Mesenchymal stem cell (in vitro differentiated cells and primary cell): ENCODE measurements around the gene WBP2.

ENCODE experiments used
- DNase-seq: peaks from one replicate; pipeline ENCODE4 v3.0.0-alpha.2; 2013
- H2AFZ ChIP-seq: one replicate; pipeline ENCODE4 v1.6.1; 2013; ENCODE audit warnings: low read depth, mild to moderate bottlenecking, control low read depth, inconsistent platforms, low read length, moderate library complexity
- H2AK5ac ChIP-seq: 2 replicates; pipeline ENCODE4 v1.6.1; 2013; ENCODE audit warnings: low read length, moderate library complexity, mild to moderate bottlenecking, inconsistent platforms; ENCODE audit not compliant: severe bottlenecking
- H2BK120ac ChIP-seq: one replicate; pipeline ENCODE4 v1.6.1; 2013; ENCODE audit warnings: low read depth, mild to moderate bottlenecking, inconsistent platforms, low read length, moderate library complexity
- H2BK12ac ChIP-seq, 2 experiments: one replicate each; pipeline ENCODE4 v1.6.1; 2013; ENCODE audit warnings: inconsistent platforms in 2 of 2, low read length in 2 of 2, mild to moderate bottlenecking in 2 of 2, moderate library complexity in 2 of 2, control low read depth in 1 of 2
- H2BK15ac ChIP-seq: one replicate; pipeline ENCODE4 v1.6.1; 2013; ENCODE audit warnings: mild to moderate bottlenecking, low read depth, inconsistent platforms; ENCODE audit not compliant: poor library complexity, severe bottlenecking
- H2BK5ac ChIP-seq: 2 replicates; pipeline ENCODE4 v1.6.1; 2013; ENCODE audit warnings: low read depth, mild to moderate bottlenecking, low read length, control low read depth, inconsistent platforms; ENCODE audit not compliant: poor library complexity, severe bottlenecking
- H3K14ac ChIP-seq, 2 experiments: one replicate each; pipeline ENCODE4 v1.6.1; 2013; ENCODE audit warnings: inconsistent platforms in 2 of 2, low read length in 2 of 2, control low read depth in 1 of 2, mild to moderate bottlenecking in 1 of 2, moderate library complexity in 1 of 2
- H3K18ac ChIP-seq, 2 experiments: one replicate each; pipeline ENCODE4 v1.6.1; 2013; ENCODE audit warnings: inconsistent platforms in 2 of 2, low read length in 2 of 2, control low read depth in 1 of 2, low read depth in 1 of 2, mild to moderate bottlenecking in 1 of 2
- H3K23ac ChIP-seq, 2 experiments: one replicate each; pipeline ENCODE4 v1.6.1; 2013; ENCODE audit warnings: inconsistent platforms in 2 of 2, low read length in 2 of 2, mild to moderate bottlenecking in 2 of 2, moderate library complexity in 2 of 2, control low read depth in 1 of 2
- H3K27ac ChIP-seq: 2 replicates; pipeline ENCODE4 v1.5.1; 2013; ENCODE audit warnings: mild to moderate bottlenecking, moderate library complexity, low read length, control low read depth, inconsistent platforms; ENCODE audit not compliant: poor library complexity, severe bottlenecking
- H3K27me3 ChIP-seq, 2 experiments: 2 replicates each; pipeline versions ENCODE4 v1.6.1 to v1.7.0; 2013; ENCODE audit warnings: low read length in 2 of 2, mild to moderate bottlenecking in 2 of 2, moderate library complexity in 2 of 2, control low read depth in 1 of 2, inconsistent platforms in 1 of 2; ENCODE audit not compliant: control insufficient read depth in 1 of 2, insufficient read depth in 1 of 2
- H3K36me3 ChIP-seq, 2 experiments: 2 replicates each; pipeline versions ENCODE4 v1.6.1 to v1.7.0; 2013; ENCODE audit warnings: low read length in 2 of 2, control low read depth in 1 of 2, inconsistent platforms in 1 of 2, low read depth in 1 of 2, mild to moderate bottlenecking in 1 of 2; ENCODE audit not compliant: insufficient read depth in 2 of 2, control insufficient read depth in 1 of 2
- H3K4ac ChIP-seq, 2 experiments: one replicate each; pipeline ENCODE4 v1.6.1; 2013; ENCODE audit warnings: inconsistent platforms in 2 of 2, low read length in 2 of 2, mild to moderate bottlenecking in 2 of 2, moderate library complexity in 2 of 2, control low read depth in 1 of 2, low read depth in 1 of 2
- H3K4me1 ChIP-seq: 2 replicates; pipeline ENCODE4 v1.6.1; 2013; ENCODE audit warnings: low read depth, low read length, control low read depth; ENCODE audit not compliant: control insufficient read depth, insufficient read depth
- H3K4me2 ChIP-seq: 2 replicates; pipeline ENCODE4 v1.6.1; 2013; ENCODE audit warnings: low read length, mild to moderate bottlenecking, inconsistent platforms; ENCODE audit not compliant: poor library complexity, severe bottlenecking
- H3K4me3 ChIP-seq, 2 experiments: 2 replicates each; pipeline versions ENCODE4 v1.5.1 to v1.7.0; 2013; ENCODE audit warnings: low read length in 2 of 2, mild to moderate bottlenecking in 2 of 2, control low read depth in 1 of 2, low read depth in 1 of 2; ENCODE audit not compliant: insufficient read depth in 1 of 2
- H3K79me1 ChIP-seq: replicated peaks from 2 replicates; pipeline ENCODE4 v1.6.1; 2013; ENCODE audit warnings: mild to moderate bottlenecking, control low read depth, low read length, inconsistent platforms; ENCODE audit not compliant: poor library complexity, severe bottlenecking
- H3K9ac ChIP-seq: 2 replicates; pipeline ENCODE4 v1.7.0; 2013; ENCODE audit warnings: mild to moderate bottlenecking, low read length, moderate library complexity
- H3K9me3 ChIP-seq: 2 replicates; pipeline ENCODE4 v1.7.0; 2013; ENCODE audit warnings: mild to moderate bottlenecking, low read length; ENCODE audit not compliant: control insufficient read depth
- H4K8ac ChIP-seq: one replicate; pipeline ENCODE4 v1.6.1; 2013; ENCODE audit warnings: inconsistent platforms, mild to moderate bottlenecking, low read length, moderate library complexity
- H4K91ac ChIP-seq: one replicate; pipeline ENCODE4 v1.6.1; 2013; ENCODE audit warnings: mild to moderate bottlenecking, low read length, inconsistent platforms
- WGBS: methylation state at CpG from one replicate; pipeline ENCODE4 v1.1.7; 2013; ENCODE audit warnings: mixed read lengths; 5-methylcytosine and 5-hydroxymethylcytosine counted together

WBP2 gene

DNA sequence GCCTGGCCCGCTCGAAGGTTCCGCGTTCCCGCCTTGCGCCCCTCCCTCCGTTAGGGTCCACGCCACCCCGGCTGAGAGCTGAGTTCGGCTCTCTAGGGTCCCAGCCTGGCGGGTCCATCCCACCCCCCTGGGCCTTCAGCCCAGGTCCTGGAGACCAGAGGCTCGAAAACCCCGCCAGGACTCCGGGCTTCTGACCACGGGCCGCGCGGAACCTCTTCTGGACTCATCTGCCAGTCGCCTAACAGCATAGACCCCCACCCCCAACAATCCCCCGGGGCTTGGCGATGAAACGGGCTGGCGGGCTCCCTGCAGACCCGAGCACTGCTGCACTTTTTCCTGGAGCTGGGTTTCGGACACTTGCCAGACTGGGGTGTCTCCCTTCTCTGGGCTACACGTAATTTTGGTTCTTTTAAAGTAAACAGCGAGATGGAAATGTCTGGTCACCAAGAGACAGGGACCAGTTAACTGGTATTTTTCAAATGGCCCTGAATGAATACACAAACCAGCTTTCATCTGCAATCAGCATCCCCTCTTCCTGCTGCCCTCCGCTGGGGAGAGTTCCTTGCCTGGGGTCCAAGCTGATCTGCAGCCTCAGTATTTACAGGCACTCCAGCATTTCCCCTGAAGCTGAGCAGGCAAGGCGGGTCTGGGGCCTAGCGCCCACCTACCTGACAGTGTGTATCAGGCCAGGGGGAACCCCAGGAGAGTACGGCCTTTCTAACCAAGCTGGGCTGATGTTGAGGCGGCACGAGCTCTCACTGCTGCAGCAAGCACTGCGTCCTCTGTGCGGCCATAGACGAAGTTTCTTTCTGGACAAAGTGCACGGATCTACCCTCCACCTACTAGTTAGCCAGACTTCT lies 42.3 kb upstream of the WBP2 start:
- 55% methylated on average over 36 of the region's 37 CpGs for WGBS
- Histone ChIP-seq H3K23ac (no peak overlapping the region), H3K4me2 (peak overlapping the region; percentile 47)

GRCh38 chr17:75896415-75897159 lies 41.5 kb upstream of the WBP2 start, which contains the start of gene TRIM65:
TSS of gene TRIM65 (minus strand) at chr17:75896951. CDS start at chr17:75896937, 14 bp downstream.
- Histone ChIP-seq H3K27me3 (no peaks in the 10 kb centered on the region), H2BK12ac (peak within 1 kb of the TSS; percentile 33 to 85), H3K27ac (peak within 1 kb of the TSS; percentile 44), H3K79me1 (peaks cover 40% of the 10 kb centered on the region), H3K9me3 (no peaks in the 10 kb centered on the region), H3K18ac (peak within 1 kb of the TSS; percentile 95 to 96), H2BK120ac (peak within 1 kb of the TSS; percentile 52), H3K4me3 (peak within 1 kb of the TSS; percentile 76 to 83), H2BK15ac (peak within 1 kb of the TSS; percentile 99), H4K8ac (peak within 1 kb of the TSS; percentile 95), H3K4me1 (peaks cover 29% of the 10 kb centered on the region), H3K23ac (peak within 1 kb of the TSS in 1 of 2 experiments; percentile 75), H3K4ac (peak within 1 kb of the TSS; percentile 77 to 96), H2BK5ac (no peak within 1 kb of the TSS), H3K14ac (peak within 1 kb of the TSS in 1 of 2 experiments; percentile 98), H4K91ac (peak within 1 kb of the TSS; percentile 96), H2AFZ (peak within 1 kb of the TSS; percentile 84), H2AK5ac (peak within 1 kb of the TSS; percentile 66), H3K36me3 (peaks cover 45 to 58% of the 10 kb centered on the region in 2 experiments), H3K4me2 (peak within 1 kb of the TSS; percentile 61), H3K9ac (peak within 1 kb of the TSS; percentile 83)
- DNase-seq = peak; percentile 82
- under 1% methylated on average over 62 of the region's 102 CpGs for WGBS

More for the DNA sequence above, 42.3 kb upstream of the WBP2 start:
- Histone ChIP-seq H3K36me3 (peaks cover 44 to 55% of the 10 kb centered on the region in 2 experiments), H3K9me3 (no peaks in the 10 kb centered on the region), H3K79me1 (peaks cover 42% of the 10 kb centered on the region), H3K4me1 (peaks cover 29% of the 10 kb centered on the region), H4K8ac (peak overlapping the region; percentile 94), H2BK15ac (peak overlapping the region; percentile 33), H3K18ac (peak overlapping the region; percentile 58 to 88), H3K4ac (peak overlapping the region; percentile 35 to 46), H3K14ac (no peak overlapping the region), H2AFZ (no peak overlapping the region), H2AK5ac (no peak overlapping the region), H2BK12ac (peak overlapping the region in 1 of 2 experiments; percentile 34), H3K27me3 (no peaks in the 10 kb centered on the region), H3K9ac (peak overlapping the region; percentile 83), H4K91ac (peak overlapping the region; percentile 66), H3K4me3 (peak overlapping the region in 1 of 2 experiments; percentile 73), H2BK120ac (peak overlapping the region; percentile 52), H3K27ac (no peak overlapping the region), H2BK5ac (no peak overlapping the region)
- no peak for DNase-seq

DNA sequence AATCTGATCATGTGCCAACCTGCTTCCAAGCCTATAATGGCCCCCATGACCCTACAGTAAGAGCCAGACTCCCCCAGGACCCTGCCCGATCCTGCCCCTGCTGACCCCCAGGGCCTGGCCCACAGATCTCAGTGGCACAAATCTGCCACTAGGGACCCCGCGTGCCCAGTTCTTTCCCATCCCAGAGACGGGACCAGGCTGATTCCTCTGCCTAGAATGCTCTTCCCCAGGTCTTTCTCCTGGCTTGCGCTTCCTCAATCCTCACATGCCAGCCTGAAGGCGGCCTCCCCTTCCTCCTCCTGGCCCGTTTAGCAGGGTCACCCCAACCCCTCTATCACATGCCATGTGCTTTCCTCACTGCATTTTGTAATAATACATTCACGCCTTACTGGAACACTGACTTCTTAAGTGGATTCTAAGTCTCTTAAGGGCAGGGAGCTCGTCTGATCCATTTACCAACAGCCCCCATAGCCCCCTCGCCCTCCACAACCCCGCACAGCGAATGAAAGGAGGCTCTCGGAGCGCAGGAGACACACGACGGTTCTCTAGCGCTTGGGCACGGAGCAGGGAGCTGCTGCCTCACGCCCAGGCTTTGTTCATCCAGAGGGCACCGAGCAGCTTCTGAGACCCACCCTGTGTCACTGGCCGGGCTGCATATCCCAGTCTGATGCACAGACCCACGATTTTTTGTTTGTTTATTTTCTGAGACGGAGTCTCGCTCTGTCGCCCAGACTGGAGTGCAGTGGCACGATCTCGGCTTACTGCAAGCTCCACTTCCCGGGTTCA lies 40.4 kb upstream of the WBP2 start:
- Histone ChIP-seq H3K4me1 (peaks cover 28% of the 10 kb centered on the region), H2AK5ac (peak overlapping the region; percentile 66), H4K91ac (peak overlapping the region; percentile 96), H3K14ac (peak overlapping the region in 1 of 2 experiments; percentile 48), H2BK5ac (no peak overlapping the region), H2BK15ac (peak overlapping the region; percentile 99), H3K9ac (peak overlapping the region; percentile 81), H2BK120ac (peak overlapping the region; percentile 34), H4K8ac (peak overlapping the region; percentile 95), H3K18ac (peak overlapping the region; percentile 92 to 96), H2AFZ (no peak overlapping the region), H3K23ac (peak overlapping the region in 1 of 2 experiments; percentile 60), H3K27me3 (no peaks in the 10 kb centered on the region), H3K36me3 (peaks cover 45 to 58% of the 10 kb centered on the region in 2 experiments), H2BK12ac (peak overlapping the region; percentile 85 to 92), H3K4me3 (peak overlapping the region; percentile 47 to 76), H3K9me3 (no peaks in the 10 kb centered on the region), H3K27ac (no peak overlapping the region), H3K4ac (peak overlapping the region; percentile 77 to 96), H3K4me2 (peak overlapping the region; percentile 61), H3K79me1 (peaks cover 31% of the 10 kb centered on the region)
- WGBS = 38% methylated on average over 28 of the region's 28 CpGs
- peak; percentile 45 for DNase-seq
